Effector memory CD4-positive, alpha-beta T cell (primary cell): Measurements from ENCODE around the gene PSMC5.
"Not testable (repeated sequence)": the region's sequence is repeated elsewhere in the genome, so short reads cannot be mapped to it uniquely, and the experiment has no call there.

Source experiments
- DNase-seq, 3 donors: peaks; one replicate each; pipeline ENCODE4 v3.0.0-alpha.2; 2020
- H3K27ac ChIP-seq: 2 replicates; pipeline ENCODE4 v1.7.0; 2013; ENCODE audit warnings: mild to moderate bottlenecking, low read length, moderate library complexity; ENCODE audit not compliant: insufficient read depth, poor library complexity, severe bottlenecking
- H3K27me3 ChIP-seq: replicated peaks from 2 replicates; pipeline ENCODE4 v1.7.0; 2013; ENCODE audit warnings: mild to moderate bottlenecking, low read length; ENCODE audit not compliant: insufficient read depth, control insufficient read depth, poor library complexity, severe bottlenecking
- H3K36me3 ChIP-seq: 2 replicates; pipeline ENCODE4 v1.7.0; 2013; ENCODE audit warnings: mild to moderate bottlenecking, low read length, moderate library complexity; ENCODE audit not compliant: control insufficient read depth, insufficient read depth
- H3K4me1 ChIP-seq: 2 replicates; pipeline ENCODE4 v1.7.0; 2013; ENCODE audit warnings: low read length, mild to moderate bottlenecking; ENCODE audit not compliant: control insufficient read depth, insufficient read depth, poor library complexity, severe bottlenecking
- H3K4me3 ChIP-seq: 2 replicates; pipeline ENCODE4 v1.7.0; 2013; ENCODE audit warnings: low read length, low read depth, mild to moderate bottlenecking; ENCODE audit not compliant: insufficient read depth, poor library complexity, severe bottlenecking
- H3K9me3 ChIP-seq: 2 replicates; pipeline ENCODE4 v1.7.0; 2013; ENCODE audit warnings: mild to moderate bottlenecking, low read length, moderate library complexity; ENCODE audit not compliant: control insufficient read depth

The PSMC5 gene

GRCh38 chr17:63836811-63837210, 9.6 kb downstream of the PSMC5 start:
- no peak for DNase-seq
- Histone ChIP-seq H3K27ac (no peak overlapping the region), H3K9me3 (no peaks in the 10 kb centered on the region), H3K4me3 (no peak overlapping the region), H3K4me1 (peaks cover 33% of the 10 kb centered on the region), H3K36me3 (peaks cover 55% of the 10 kb centered on the region), H3K27me3 (no peaks in the 10 kb centered on the region)

GRCh38 chr17:63837480-63837879, 10.2 kb downstream of the PSMC5 start:
- Histone ChIP-seq H3K36me3 (peaks cover 49% of the 10 kb centered on the region), H3K27me3 (no peaks in the 10 kb centered on the region), H3K9me3 (no peaks in the 10 kb centered on the region), H3K4me3 (no peak overlapping the region), H3K27ac (no peak overlapping the region), H3K4me1 (peaks cover 29% of the 10 kb centered on the region)
- DNase-seq = no peak

- no peak for DNase-seq
- no peaks in the 10 kb centered on the region for H3K27me3 ChIP-seq
- no peaks in the 10 kb centered on the region for H3K9me3 ChIP-seq
- peaks cover 29% of the 10 kb centered on the region for H3K4me1 ChIP-seq
- peaks cover 43% of the 10 kb centered on the region for H3K36me3 ChIP-seq
- H3K4me3 ChIP-seq = no peak overlapping the region
- H3K27ac ChIP-seq = peak overlapping the region; percentile 49
These were observed 10.8 kb downstream of the PSMC5 start for GRCh38 chr17:63837962-63838600.

GRCh38 chr17:63838631-63839171, 11.5 kb downstream of the PSMC5 start:
- Histone ChIP-seq H3K4me3 (no peak overlapping the region), H3K4me1 (peaks cover 29% of the 10 kb centered on the region), H3K27me3 (no peaks in the 10 kb centered on the region), H3K9me3 (no peaks in the 10 kb centered on the region), H3K27ac (peak overlapping the region; percentile 49), H3K36me3 (peaks cover 37% of the 10 kb centered on the region)
- DNase-seq = no peak

- peaks cover 17% of the 10 kb centered on the region for H3K36me3 ChIP-seq
- no peaks in the 10 kb centered on the region for H3K9me3 ChIP-seq
- no peaks in the 10 kb centered on the region for H3K27me3 ChIP-seq
- peak overlapping the region; percentile 92 for H3K27ac ChIP-seq
- peak overlapping the region; percentile 87 for H3K4me3 ChIP-seq
- peaks cover 24% of the 10 kb centered on the region for H3K4me1 ChIP-seq
- DNase-seq = no peak
These were observed 13.5 kb downstream of the PSMC5 start for GRCh38 chr17:63840591-63841349.

- no peaks in the 10 kb centered on the region for H3K9me3 ChIP-seq
- peak overlapping the region; percentile 87 for H3K4me3 ChIP-seq
- H3K4me1 ChIP-seq = peaks cover 24% of the 10 kb centered on the region
- peak overlapping the region; percentile 92 for H3K27ac ChIP-seq
- no peaks in the 10 kb centered on the region for H3K27me3 ChIP-seq
- DNase-seq = no peak
- peaks cover 9% of the 10 kb centered on the region for H3K36me3 ChIP-seq
These were observed 14.3 kb downstream of the PSMC5 start for GRCh38 chr17:63841350-63842172.

GRCh38 chr17:63842173-63842539, 14.9 kb downstream of the PSMC5 start:
- Histone ChIP-seq H3K9me3 (no peaks in the 10 kb centered on the region), H3K27ac (peak overlapping the region; percentile 92), H3K4me1 (peaks cover 24% of the 10 kb centered on the region), H3K27me3 (no peaks in the 10 kb centered on the region), H3K36me3 (peaks cover 3% of the 10 kb centered on the region), H3K4me3 (peak overlapping the region; percentile 87)
- DNase-seq = no peak

- Histone ChIP-seq H3K27me3 (no peaks in the 10 kb centered on the region), H3K9me3 (no peaks in the 10 kb centered on the region), H3K4me1 (peaks cover 24% of the 10 kb centered on the region), H3K27ac (peak within 1 kb of the TSS; percentile 92), H3K36me3 (no peaks in the 10 kb centered on the region), H3K4me3 (peak within 1 kb of the TSS; percentile 87)
- DNase-seq = peak; percentile 98 to 99 (median 98)
These were observed 15.5 kb downstream of the PSMC5 start, which contains the start of gene SMARCD2 for GRCh38 chr17:63842540-63843386. Gene SMARCD2 (minus strand): TSS chr17:63842685. CDS start chr17:63842674, 11 bp downstream.

- not testable (repeated sequence) for H3K27me3 ChIP-seq, DNase-seq, H3K9me3 ChIP-seq, H3K36me3 ChIP-seq
- Histone ChIP-seq H3K27ac (peak overlapping the region; percentile 92), H3K4me1 (peaks cover 24% of the 10 kb centered on the region), H3K4me3 (peak overlapping the region; percentile 87)
These were observed 16.2 kb downstream of the PSMC5 start for GRCh38 chr17:63843387-63843888.
